Measurements from ENCODE around the gene JCAD. TPM values are rescaled to one million over a fixed set of nuclear protein-coding genes. Genes with fewer than 3 reads are reported as not detected.
"Not testable (repeated sequence)": the region's sequence is repeated elsewhere in the genome, so short reads cannot be mapped to it uniquely, and the experiment has no call there.

Gene JCAD
- total and polyA plus RNA-seq, 2 of the 8 experiments (the other 6 are each of a cell fraction or from before 2014, with no cell fraction given): 0.56 to 5.2 TPM

GRCh38 chr10:30026080-30026479 lies 33.3 kb downstream of the JCAD start (continued):
- TF ChIP-seq USF2 (IDR thresholded peaks at IDR 0.05; ENCODE audit: low read length) (no peak), CTBP2 (IDR thresholded peaks at IDR 0.05; ENCODE audit: borderline replicate concordance, insufficient read depth, insufficient read length, low read length) (no peak)

GRCh38 chr10:30025428-30025827 lies 34.0 kb downstream of the JCAD start:
- H3K79me2 ChIP-seq (ENCODE audit: control insufficient read depth in 1 of 2, insufficient read depth in 2 of 2, low read length in 2 of 2); H2AFZ ChIP-seq (ENCODE audit: low read length); H3K18ac ChIP-seq (ENCODE audit: extremely low read depth, low read length); H3K27me3 ChIP-seq (replicated peaks in 1 of 4; ENCODE audit: control insufficient read depth in 3 of 4, extremely low read depth in 1 of 4, insufficient read depth in 3 of 4, low read length in 3 of 4); H3K4ac ChIP-seq (replicated peaks; ENCODE audit: insufficient read length, low read depth, low read length); H3K4me1 ChIP-seq (replicated peaks in 1 of 4; ENCODE audit: control insufficient read depth in 3 of 4, insufficient read depth in 4 of 4, low read length in 3 of 4); H2BK12ac ChIP-seq (ENCODE audit: low read depth, low read length); H2BK120ac ChIP-seq (replicated peaks; ENCODE audit: low read depth, low read length); H4K8ac ChIP-seq (ENCODE audit: extremely low read depth, insufficient read depth, low read length); H3K4me3 ChIP-seq (ENCODE audit: extremely low read depth in 1 of 4, insufficient read depth in 2 of 4, low read depth in 3 of 4, low read length in 4 of 4); H2BK5ac ChIP-seq (ENCODE audit: low read depth, low read length); POLR2A ChIA-PET (ENCODE audit: partially characterized antibody); H3K9ac ChIP-seq (replicated peaks in 1 of 4; ENCODE audit: extremely low read depth in 1 of 4, low read depth in 3 of 4, low read length in 3 of 4); H3K9me3 ChIP-seq (ENCODE audit: insufficient read depth in 2 of 2, low read depth in 1 of 2, low read length in 1 of 2); H3K36me3 ChIP-seq (ENCODE audit: control insufficient read depth in 2 of 4, insufficient read depth in 4 of 4, low read length in 3 of 4); H4K20me1 ChIP-seq (replicated peaks in 1 of 2; ENCODE audit: control insufficient read depth in 1 of 2, insufficient read depth in 2 of 2, low read length in 2 of 2); H2AK5ac ChIP-seq (ENCODE audit: low read depth, low read length); H4K91ac ChIP-seq (replicated peaks; ENCODE audit: insufficient read length, low read length); H2BK20ac ChIP-seq (ENCODE audit: low read length); H3K4me2 ChIP-seq (ENCODE audit: insufficient read depth in 1 of 2, low read depth in 2 of 2, low read length in 2 of 2); H3K14ac ChIP-seq (ENCODE audit: insufficient read length); DNase-seq (ENCODE audit: low read depth in 1 of 2, low spot score in 2 of 2); H3K79me1 ChIP-seq (ENCODE audit: low read depth, low read length); H3K23me2 ChIP-seq (ENCODE audit: low read depth, low read length); H3K27ac ChIP-seq (ENCODE audit: low read depth, low read length); H3K56ac ChIP-seq (replicated peaks; ENCODE audit: insufficient read length, low read depth, low read length); H4K5ac ChIP-seq (ENCODE audit: insufficient read length, low read depth, low read length); H2BK15ac ChIP-seq (ENCODE audit: low read length); FAIRE-seq; H3K23ac ChIP-seq (ENCODE audit: insufficient read length): not testable (repeated sequence)
- CTCF ChIA-PET (ENCODE audit: partially characterized antibody): interaction anchor here (0.6 to 7.1 kb wide), 3 partner anchors 21 to 26 kb away, joined by 3 to 38 read pairs (median 5); no protein-coding TSS in a partner anchor
- 97% methylated on average over 7 of the region's 8 CpGs; no CpG with 5 or more reads in 1 of the 2 experiments for WGBS, 2 experiments (ENCODE audit: extremely low coverage in 1 of 2, insufficient coverage in 1 of 2, insufficient read length in 1 of 2, insufficient replicate concordance in 2 of 2, low coverage in 1 of 2, low lambda C conversion rate in 2 of 2, missing lambda C conversion rate in 1 of 2)
